H1 (cell line): ENCODE measurements around the gene CCDC92B. TPM values are rescaled to one million over a fixed set of nuclear protein-coding genes. Genes with fewer than 3 reads are reported as not detected.

Experiments
- CTCF ChIA-PET: fragments of 300-600 bp; sonication (Branson Sonifier 250); formaldehyde crosslinking; loops from one replicate; lab custom pipeline; 2021; ENCODE audit not compliant: partially characterized antibody; lab: Charles Lee
- POLR2A ChIA-PET: fragments of 300-600 bp; sonication (Branson Sonifier 250); formaldehyde crosslinking; loops from one replicate; lab custom pipeline; 2021; ENCODE audit warnings: inconsistent platforms; ENCODE audit not compliant: partially characterized antibody; lab: Charles Lee
- DNase-seq, 2 experiments: peaks; one replicate each; pipeline versions ENCODE4 v3.0.0 to v3.0.0-alpha.2; 2010 to 2022; ENCODE audit warnings: low spot score in 2 of 2, low read depth in 1 of 2, mixed read lengths in 1 of 2
- FAIRE-seq: peaks from 2 replicates; lab custom pipeline; 2011; peaks lifted over from hg19 to GRCh38; lab: Jason Lieb, UNC
- H2AFZ ChIP-seq: 2 replicates; pipeline ENCODE4 v1.8.1; 2012; ENCODE audit warnings: low read length, inconsistent platforms
- H2AK5ac ChIP-seq: 2 replicates; pipeline ENCODE4 v1.6.1; 2013; ENCODE audit warnings: low read depth, low read length
- H2BK120ac ChIP-seq: replicated peaks from 2 replicates; pipeline ENCODE3; 2013; ENCODE audit warnings: low read depth, low read length, inconsistent platforms
- H2BK12ac ChIP-seq: 2 replicates; pipeline ENCODE4 v1.6.1; 2013; ENCODE audit warnings: low read depth, low read length
- H2BK15ac ChIP-seq: 2 replicates; pipeline ENCODE4 v1.6.1; 2013; ENCODE audit warnings: low read length
- H2BK20ac ChIP-seq: 2 replicates; pipeline ENCODE4 v1.6.1; 2013; ENCODE audit warnings: low read length
- H2BK5ac ChIP-seq: 2 replicates; pipeline ENCODE4 v1.6.1; 2013; ENCODE audit warnings: low read depth, low read length
- H3K14ac ChIP-seq: 2 replicates; pipeline ENCODE4 v1.6.1; 2013; ENCODE audit warnings: inconsistent platforms; ENCODE audit not compliant: insufficient read length
- H3K18ac ChIP-seq: 2 replicates; pipeline ENCODE4 v1.6.1; 2013; ENCODE audit warnings: low read length; ENCODE audit errors: extremely low read depth
- H3K23ac ChIP-seq: 2 replicates; pipeline ENCODE4 v1.6.1; 2013; ENCODE audit warnings: inconsistent platforms; ENCODE audit not compliant: insufficient read length
- H3K23me2 ChIP-seq: 2 replicates; pipeline ENCODE4 v1.6.1; 2013; ENCODE audit warnings: low read depth, low read length
- H3K27ac ChIP-seq: 2 replicates; pipeline ENCODE4 v1.6.1; 2011; ENCODE audit warnings: low read depth, low read length, inconsistent platforms
- H3K27me3 ChIP-seq, 4 experiments: replicated peaks in 1 of 4; 1 replicate in 1 of 4; 2 replicates in 3 of 4; pipeline versions ENCODE4 v1.6.1 to v1.8.1; 2011 to 2013; ENCODE audit warnings: low read length in 3 of 4, mild to moderate bottlenecking in 3 of 4, inconsistent platforms in 2 of 4, mixed read lengths in 2 of 4, moderate library complexity in 1 of 4; ENCODE audit not compliant: control insufficient read depth in 3 of 4, insufficient read depth in 3 of 4; ENCODE audit errors: extremely low read depth in 1 of 4
- H3K36me3 ChIP-seq, 4 experiments: 2 replicates each; pipeline versions ENCODE4 v1.6.1 to v1.8.1; 2011 to 2013; ENCODE audit warnings: mild to moderate bottlenecking in 4 of 4, low read length in 3 of 4, moderate library complexity in 2 of 4, control low read depth in 1 of 4, inconsistent platforms in 1 of 4; ENCODE audit not compliant: insufficient read depth in 4 of 4, control insufficient read depth in 2 of 4
- H3K4ac ChIP-seq: replicated peaks from 2 replicates; pipeline ENCODE3; 2013; ENCODE audit warnings: low read length, low read depth, mixed read lengths, inconsistent platforms; ENCODE audit not compliant: insufficient read length
- H3K4me1 ChIP-seq, 4 experiments: replicated peaks in 1 of 4; 1 replicate in 1 of 4; 2 replicates in 3 of 4; pipeline versions ENCODE4 v1.6.1 to v1.8.1; 2011 to 2013; ENCODE audit warnings: low read length in 3 of 4, inconsistent platforms in 2 of 4, mixed read lengths in 1 of 4; ENCODE audit not compliant: insufficient read depth in 4 of 4, control insufficient read depth in 3 of 4
- H3K4me2 ChIP-seq, 2 experiments: 2 replicates each; pipeline versions ENCODE4 v1.6.1 to v1.8.1; 2011 to 2013; ENCODE audit warnings: low read depth in 2 of 2, low read length in 2 of 2, control low read depth in 1 of 2, inconsistent platforms in 1 of 2, mild to moderate bottlenecking in 1 of 2; ENCODE audit not compliant: insufficient read depth in 1 of 2
- H3K4me3 ChIP-seq, 4 experiments: fragments of 200-600, 300-600 bp in 1 of 4; sonication (generic), shearing (Covaris generic), sonication (Bioruptor Twin) in 1 of 4; 2 replicates each; pipeline versions ENCODE4 v1.5.1 to v1.8.1; 2011 to 2016; ENCODE audit warnings: low read length in 4 of 4, low read depth in 3 of 4, control low read depth in 2 of 4, inconsistent platforms in 2 of 4, mild to moderate bottlenecking in 2 of 4, mixed read lengths in 1 of 4, moderate library complexity in 1 of 4; ENCODE audit not compliant: insufficient read depth in 2 of 4; ENCODE audit errors: extremely low read depth in 1 of 4
- H3K56ac ChIP-seq: replicated peaks from 2 replicates; pipeline ENCODE3; 2013; ENCODE audit warnings: low read depth, mild to moderate bottlenecking, mixed read lengths, low read length, inconsistent platforms; ENCODE audit not compliant: insufficient read length
- H3K79me1 ChIP-seq: 2 replicates; pipeline ENCODE4 v1.6.1; 2013; ENCODE audit warnings: low read depth, low read length, control low read depth
- H3K79me2 ChIP-seq, 2 experiments: 2 replicates each; pipeline versions ENCODE4 v1.6.1 to v1.8.1; 2012 to 2013; ENCODE audit warnings: low read length in 2 of 2, mild to moderate bottlenecking in 2 of 2, inconsistent platforms in 1 of 2; ENCODE audit not compliant: insufficient read depth in 2 of 2, control insufficient read depth in 1 of 2
- H3K9ac ChIP-seq, 4 experiments: replicated peaks in 1 of 4; 1 replicate in 1 of 4; 2 replicates in 3 of 4; pipeline versions ENCODE4 v1.6.1 to v1.8.1; 2011 to 2013; ENCODE audit warnings: low read depth in 3 of 4, low read length in 3 of 4, control low read depth in 2 of 4, mild to moderate bottlenecking in 2 of 4, moderate library complexity in 2 of 4, inconsistent platforms in 1 of 4; ENCODE audit errors: extremely low read depth in 1 of 4
- H3K9me3 ChIP-seq, 2 experiments: 2 replicates each; pipeline versions ENCODE4 v1.6.1 to v1.8.1; 2012 to 2013; ENCODE audit warnings: mild to moderate bottlenecking in 2 of 2, moderate library complexity in 2 of 2, control low read depth in 1 of 2, inconsistent platforms in 1 of 2, low read depth in 1 of 2, low read length in 1 of 2, mixed read lengths in 1 of 2; ENCODE audit not compliant: insufficient read depth in 2 of 2
- H4K20me1 ChIP-seq, 2 experiments: replicated peaks in 1 of 2; 2 replicates each; pipeline versions ENCODE3 to v1.8.1; 2011 to 2013; ENCODE audit warnings: inconsistent platforms in 2 of 2, low read length in 2 of 2, mild to moderate bottlenecking in 1 of 2; ENCODE audit not compliant: insufficient read depth in 2 of 2, control insufficient read depth in 1 of 2
- H4K5ac ChIP-seq: 2 replicates; pipeline ENCODE4 v1.6.1; 2013; ENCODE audit warnings: low read length, low read depth, mixed read lengths, inconsistent platforms; ENCODE audit not compliant: insufficient read length
- H4K8ac ChIP-seq: 2 replicates; pipeline ENCODE4 v1.8.0; 2013; ENCODE audit warnings: mild to moderate bottlenecking, moderate library complexity, low read length, inconsistent platforms; ENCODE audit not compliant: insufficient read depth; ENCODE audit errors: extremely low read depth
- H4K91ac ChIP-seq: replicated peaks from 2 replicates; pipeline ENCODE3; 2013; ENCODE audit warnings: low read length, mixed read lengths, inconsistent platforms; ENCODE audit not compliant: insufficient read length
- ASH2L ChIP-seq: fragments of 200-600, 300-600 bp; sonication (generic); IDR thresholded peaks from one replicate; pipeline ENCODE4 v1.7.1; 2017; ENCODE audit warnings: low read length
- BRCA1 ChIP-seq: IDR thresholded peaks from 2 replicates; pipeline ENCODE4 v1.6.1; 2012; ENCODE audit warnings: low read depth, low read length, improper control_type of control experiment
- CBX5 ChIP-seq: fragments of 300-800, 300-1000 bp; sonication (generic); IDR thresholded peaks from 2 replicates; pipeline ENCODE4 v1.7.1; 2016; ENCODE audit warnings: antibody characterized with exemption, low read length, low read depth
- CHD1 ChIP-seq: IDR thresholded peaks from 2 replicates; pipeline ENCODE4 v1.6.1; 2012; ENCODE audit warnings: low read depth, low read length, improper control_type of control experiment
- CTCF ChIP-seq, 3 experiments: IDR thresholded peaks; 1 replicate in 2 of 3; 2 replicates in 1 of 3; pipeline versions ENCODE4 v1.5.1 to v1.6.1; 2011; ENCODE audit warnings: low read length in 3 of 3, mild to moderate bottlenecking in 3 of 3, inconsistent platforms in 2 of 3, low read depth in 1 of 3, moderate library complexity in 1 of 3; ENCODE audit not compliant: insufficient read depth in 1 of 3; ENCODE audit errors: control extremely low read depth in 1 of 3
- GTF2F1 ChIP-seq: IDR thresholded peaks from 2 replicates; pipeline ENCODE4 v1.6.1; 2012; ENCODE audit warnings: low read depth, low read length, improper control_type of control experiment, borderline replicate concordance
- RAD21 ChIP-seq, 2 experiments: IDR thresholded peaks in 1 of 2; conservative IDR thresholded peaks in 1 of 2; 2 replicates each; pipeline ENCODE4 v1.6.1; 2011; ENCODE audit warnings: low read depth in 2 of 2, low read length in 2 of 2, improper control_type of control experiment in 1 of 2, inconsistent platforms in 1 of 2, mild to moderate bottlenecking in 1 of 2, moderate library complexity in 1 of 2
- SP1 ChIP-seq: IDR thresholded peaks from 2 replicates; pipeline ENCODE4 v1.6.1; 2011; ENCODE audit warnings: low read depth, low read length
- SUZ12 ChIP-seq: fragments of 200-600 bp; sonication (generic); IDR thresholded peaks from 2 replicates; pipeline ENCODE4 v1.6.1; 2012; ENCODE audit warnings: mild to moderate bottlenecking, inconsistent platforms, low read length, moderate library complexity, mixed read lengths
- TCF12 ChIP-seq: IDR thresholded peaks from 2 replicates; pipeline ENCODE4 v1.6.1; 2011; ENCODE audit warnings: low read depth, mild to moderate bottlenecking, low read length
- TEAD4 ChIP-seq: IDR thresholded peaks from 2 replicates; pipeline ENCODE4 v1.6.1; 2012; ENCODE audit warnings: low read depth, low read length, inconsistent platforms, mixed read lengths
- WGBS, 2 experiments: shearing (Covaris generic) in 1 of 2; methylation state at CpG; one replicate each; pipeline versions ENCODE4 v1.1.6 to v1.1.7; 2013 to 2015; ENCODE audit warnings: low lambda C conversion rate in 2 of 2, mixed read lengths in 2 of 2, inconsistent platforms in 1 of 2, low coverage in 1 of 2, missing lambda C conversion rate in 1 of 2; ENCODE audit not compliant: insufficient replicate concordance in 2 of 2, insufficient coverage in 1 of 2, insufficient read length in 1 of 2; ENCODE audit errors: extremely low coverage in 1 of 2, missing lambda C conversion rate in 1 of 2; 5-methylcytosine and 5-hydroxymethylcytosine counted together
- polyA plus RNA-seq, 7 experiments: library from polyadenylated mRNA; depleted of rRNA in 3 of 7; stranded (reverse) in 5 of 7; unstranded in 2 of 7; fragments of >200 nt in 5 of 7; fragments of 200-250 nt in 2 of 7; gene quantifications; 1 replicate in 5 of 7; 2 replicates in 1 of 7; 4 replicates in 1 of 7; pipeline versions ENCODE4 v1.2.1 to v1.2.3, GENCODE V29; 2011 to 2013; ENCODE audit warnings: missing spikeins in 2 of 7, mixed read lengths in 2 of 7
- total RNA-seq: library from RNA; stranded (reverse); fragmentation: NEBNext Ultra II Directional; extraction: Animal tissue kit (Norgen Biotek cat#: 25700); gene quantifications from 2 replicates; pipeline ENCODE4 v1.2.1, GENCODE V29; 2021

Gene CCDC92B
- total and polyA plus RNA-seq, 2 of the 8 experiments (the other 6 are each of a cell fraction or from before 2014, with no cell fraction given), result 5.5 to 12.1 TPM

GRCh38 chr17:2681650-2682049 lies 67.8 kb downstream of the CCDC92B start:
- H4K91ac ChIP-seq, result no peak overlapping the region
- H4K5ac ChIP-seq, result no peak overlapping the region
- no peaks in the 10 kb centered on the region for H3K79me2 ChIP-seq
- H2BK12ac ChIP-seq, result no peak overlapping the region
- whole genome bisulfite sequencing, 2 experiments, result 92% methylated on average over 7 of the region's 7 CpGs; no CpG with 5 or more reads in 1 of the 2 experiments
- H3K23me2 ChIP-seq, result peaks cover 6% of the 10 kb centered on the region; the same call in 1 of the 2 replicates
- no peak overlapping the region for H3K4me3 ChIP-seq
- no peak overlapping the region for H2AFZ ChIP-seq
- H2BK20ac ChIP-seq, result no peak overlapping the region
- no peak overlapping the region for H3K14ac ChIP-seq
- H3K56ac ChIP-seq, result no peak overlapping the region
- H2BK5ac ChIP-seq, result no peak overlapping the region
- H3K79me1 ChIP-seq, result no peaks in the 10 kb centered on the region
- no peaks in the 10 kb centered on the region for H3K9me3 ChIP-seq
- no peak overlapping the region for H4K8ac ChIP-seq
- H3K4me1 ChIP-seq, result no peaks in the 10 kb centered on the region
- H2BK15ac ChIP-seq, result no peak overlapping the region
- no peak overlapping the region for H2BK120ac ChIP-seq
- no peak overlapping the region for H3K4me2 ChIP-seq
- ChIA-PET CTCF (interaction anchor here (1.3 to 1.5 kb wide), 2 partner anchors 15 to 265 kb away, joined by 3 to 4 read pairs; no protein-coding TSS in a partner anchor), POLR2A (interaction anchor here (1.0 to 1.4 kb wide), 2 partner anchors 10 to 171 kb away, joined by 3 to 4 read pairs; no protein-coding TSS in a partner anchor)
- H3K36me3 ChIP-seq, result peaks cover 9 to 34% (median 20%) of the 10 kb centered on the region in 4 experiments; a peak in 7 of 8 replicates
- peaks cover 0 to 9% of the 10 kb centered on the region in 2 experiments for H4K20me1 ChIP-seq
- no peak for FAIRE-seq
- no peak overlapping the region for H2AK5ac ChIP-seq
- H3K27ac ChIP-seq, result no peak overlapping the region
- no peak overlapping the region for H3K9ac ChIP-seq
- no peak for DNase-seq
- H3K4ac ChIP-seq, result no peak overlapping the region
- H3K18ac ChIP-seq, result no peak overlapping the region
- TF ChIP-seq CBX5, result no peak
- TF ChIP-seq BRCA1, result no peak
- TF ChIP-seq GTF2F1, result no peak
- no peak for TF ChIP-seq SP1
- TF ChIP-seq CHD1, result no peak
- no peak for TF ChIP-seq RAD21 (IDR thresholded peaks at IDR 0.05 in 1 of 2, conservative IDR thresholded peaks at IDR 0.05 in 1 of 2; ENCODE audit: low read depth in 2 of 2, low read length in 2 of 2)
- no peak for TF ChIP-seq TCF12
- TF ChIP-seq SUZ12, result no peak
- no peak for TF ChIP-seq ASH2L
- TF ChIP-seq CTCF (IDR thresholded peaks at IDR 0.05; ENCODE audit: control extremely low read depth in 1 of 3, insufficient read depth in 1 of 3, low read depth in 1 of 3, low read length in 3 of 3), result no peak
- TF ChIP-seq TEAD4, result no peak
- TF ChIP-seq, all 59 proteins: peak for 0
- Histone ChIP-seq H3K23ac (no peak overlapping the region), H3K27me3 (no peaks in the 10 kb centered on the region)
